ENCODE results near the gene LIPC.

LIPC gene

DNA sequence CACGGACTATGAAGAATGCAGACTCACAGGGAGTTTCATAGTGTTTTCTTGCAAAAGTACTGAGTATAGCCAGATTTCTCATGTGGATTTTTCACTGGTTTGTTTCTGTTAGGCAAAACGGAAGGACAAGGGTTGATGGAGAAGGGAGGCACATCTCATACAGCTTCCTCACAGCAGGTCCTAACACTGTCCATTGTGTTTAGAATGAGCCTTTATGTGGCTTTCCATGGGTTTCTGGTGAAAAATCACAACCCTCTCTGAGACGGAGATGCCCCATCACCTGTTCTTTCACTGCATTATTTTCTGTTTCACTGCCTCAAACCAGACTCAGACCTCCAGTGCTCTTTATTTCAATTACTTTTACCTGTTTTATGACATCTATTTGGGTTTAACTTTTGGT lies 25.0 kb upstream of the LIPC start:
- DNase-seq (ENCODE audit: low read depth in 2 of 2) = no peak

- no peak for DNase-seq (ENCODE audit: low read depth in 2 of 2)
Observed at GRCh38 chr15:58407236-58407775, 24.5 kb upstream of the LIPC start.

- no peak for DNase-seq (ENCODE audit: low read depth in 2 of 2)
Observed at GRCh38 chr15:58407778-58408177, 24.0 kb upstream of the LIPC start.

- DNase-seq (ENCODE audit: low read depth in 2 of 2) = no peak
Observed at GRCh38 chr15:58409861-58410260, 21.9 kb upstream of the LIPC start.

DNA sequence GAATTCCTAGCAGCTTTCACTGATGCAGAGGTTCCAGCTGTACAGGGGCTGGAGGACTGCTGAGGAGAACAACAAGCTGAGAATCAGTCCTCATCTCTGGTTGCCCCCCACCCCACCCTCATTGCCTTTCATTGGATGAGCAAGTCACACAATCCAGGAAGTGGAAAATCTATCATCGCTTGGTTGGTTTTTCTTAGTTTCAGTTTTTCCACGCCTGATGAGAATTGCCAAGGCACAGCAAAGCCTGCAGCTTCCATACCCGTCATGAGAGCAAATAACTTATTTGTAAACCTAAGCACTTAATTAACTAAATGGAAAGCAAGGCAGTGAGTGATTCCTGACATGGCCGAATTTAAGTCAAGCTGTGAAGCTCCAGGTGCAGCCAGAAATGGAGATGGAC lies 21.4 kb upstream of the LIPC start:
- DNase-seq (ENCODE audit: low read depth in 2 of 2) = no peak

- no peak for DNase-seq (ENCODE audit: low read depth in 2 of 2)
Observed at GRCh38 chr15:58413253-58413652, 18.5 kb upstream of the LIPC start.

- no peak for DNase-seq (ENCODE audit: low read depth in 2 of 2)
Observed at GRCh38 chr15:58415636-58416035, 16.2 kb upstream of the LIPC start.

- DNase-seq (ENCODE audit: low read depth in 2 of 2) = no peak
Observed at GRCh38 chr15:58416963-58417362, 14.8 kb upstream of the LIPC start.

- no peak for DNase-seq (ENCODE audit: low read depth in 2 of 2)
Observed at GRCh38 chr15:58418135-58418534, 13.7 kb upstream of the LIPC start.

GRCh38 chr15:58419803-58420524 lies 11.8 kb upstream of the LIPC start:
- DNase-seq (ENCODE audit: low read depth in 2 of 2) = no peak

- no peak for DNase-seq (ENCODE audit: low read depth in 2 of 2)
Observed at GRCh38 chr15:58420579-58421043, 11.2 kb upstream of the LIPC start.

DNA sequence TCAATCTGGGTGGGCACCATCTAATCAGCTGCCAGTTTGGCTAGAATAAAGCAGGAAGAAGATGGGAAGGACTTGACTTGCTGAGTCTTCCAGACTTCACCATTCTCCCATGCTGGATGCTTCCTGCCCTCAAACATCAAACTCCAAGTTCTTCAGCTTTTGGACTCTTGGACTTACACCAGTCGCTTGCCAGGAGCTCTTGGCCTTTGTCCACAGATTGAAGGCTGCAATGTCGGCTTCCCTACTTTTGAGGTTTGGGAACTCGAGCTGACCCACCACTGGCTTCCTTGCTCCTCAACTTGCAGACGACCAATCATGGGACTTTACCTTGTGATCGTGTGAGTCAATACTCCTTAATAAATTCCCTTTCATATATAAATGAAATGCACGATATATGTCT lies 8.6 kb upstream of the LIPC start:
- no peak for DNase-seq (ENCODE audit: low read depth in 2 of 2)

DNA sequence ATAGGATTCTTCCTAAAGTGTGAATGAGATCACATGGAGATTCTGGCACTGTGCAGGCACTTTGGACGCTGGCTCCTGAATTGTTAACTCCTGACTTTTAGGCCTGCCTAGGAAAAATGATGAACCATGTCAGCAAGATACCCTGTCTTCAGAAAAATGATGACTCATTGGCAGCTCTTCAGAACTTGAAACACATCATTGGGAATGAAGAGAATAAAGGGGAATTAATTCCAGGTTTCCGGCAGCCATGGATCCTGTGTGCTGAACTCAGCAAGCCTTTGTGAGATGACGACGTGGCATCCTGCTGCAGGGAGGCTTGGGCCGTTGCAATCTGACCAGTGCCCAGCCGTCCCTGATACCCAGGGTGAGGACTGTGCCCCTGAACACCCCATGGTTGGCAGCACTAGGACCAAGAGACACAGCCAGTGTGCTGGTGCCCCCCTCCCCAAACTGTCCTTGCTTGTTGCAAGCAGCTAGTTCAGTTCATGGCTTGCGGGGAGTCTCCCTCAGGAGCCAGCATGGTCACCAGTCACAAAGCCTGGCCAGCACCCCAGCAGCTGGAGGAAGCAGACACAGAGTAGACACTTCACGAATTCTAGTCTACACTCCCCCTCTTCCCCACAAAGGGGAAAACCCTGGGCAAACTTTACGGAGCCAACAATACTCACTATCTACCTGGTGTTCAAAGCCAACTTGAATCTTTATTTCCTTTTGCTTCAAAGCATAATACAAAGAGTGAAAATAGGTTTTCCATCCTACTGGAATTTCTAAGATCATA lies 7.8 kb upstream of the LIPC start:
- no peak for DNase-seq (ENCODE audit: low read depth in 2 of 2)

GRCh38 chr15:58424722-58425121 lies 7.1 kb upstream of the LIPC start:
- DNase-seq (ENCODE audit: low read depth in 2 of 2) = no peak

DNA sequence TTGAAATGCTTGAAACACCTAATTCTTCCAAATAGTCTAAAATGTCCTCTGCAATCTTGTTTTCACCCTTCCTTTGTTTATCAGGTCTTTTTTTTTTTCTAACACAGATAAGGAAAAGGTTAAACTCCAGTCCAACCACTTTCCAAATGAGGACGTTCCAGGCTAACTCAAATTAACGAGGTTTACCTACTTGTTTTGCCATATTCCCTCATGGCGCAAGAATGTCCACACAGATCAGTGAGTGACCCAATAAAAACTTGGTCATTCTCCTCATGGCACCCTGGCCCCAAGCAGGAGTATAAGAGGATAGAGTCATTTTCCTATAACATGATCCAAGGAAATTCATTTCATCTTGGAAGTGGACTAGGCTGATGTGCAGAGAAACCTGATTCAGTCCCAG lies 6.6 kb upstream of the LIPC start:
- DNase-seq (ENCODE audit: low read depth in 2 of 2) = no peak

DNA sequence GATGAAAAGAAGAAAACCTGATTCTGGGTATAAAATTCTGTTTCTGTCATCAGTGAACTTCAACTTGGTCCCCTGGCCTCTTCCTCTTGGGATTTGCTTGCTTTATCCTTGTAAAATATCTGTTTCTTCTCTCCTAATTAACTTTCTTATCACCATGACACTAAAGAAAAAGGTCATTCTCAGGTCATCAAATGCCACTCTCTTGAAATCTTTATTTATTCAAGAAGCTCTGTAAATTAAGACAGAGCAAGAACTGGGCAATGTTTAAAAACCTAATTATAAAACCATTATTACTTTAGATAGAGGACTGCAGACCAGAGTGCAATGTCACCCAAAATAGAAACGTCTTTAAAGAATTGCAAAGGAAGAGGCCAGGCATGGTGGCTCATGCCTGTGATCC lies 6.0 kb upstream of the LIPC start:
- no peak for DNase-seq (ENCODE audit: low read depth in 2 of 2)

DNA sequence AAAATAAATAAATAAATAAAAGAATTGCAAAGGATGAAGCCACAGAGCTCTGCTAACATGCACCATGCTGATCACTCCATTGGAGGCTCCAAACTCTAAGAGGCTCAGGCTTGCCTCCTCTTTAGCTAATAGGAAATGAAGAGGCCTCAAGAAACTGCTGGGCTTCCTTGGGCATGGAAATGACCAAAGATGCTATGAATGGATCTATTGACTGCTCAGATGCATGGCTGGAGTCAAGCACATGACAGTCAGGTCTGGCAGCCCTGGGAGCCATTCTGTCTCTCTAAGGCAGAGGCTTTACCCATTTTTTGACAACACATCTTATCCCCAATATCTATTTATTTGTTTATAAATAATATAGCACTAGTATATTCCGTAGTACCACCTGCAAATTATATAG lies 5.3 kb upstream of the LIPC start:
- DNase-seq (ENCODE audit: low read depth in 2 of 2) = no peak

DNA sequence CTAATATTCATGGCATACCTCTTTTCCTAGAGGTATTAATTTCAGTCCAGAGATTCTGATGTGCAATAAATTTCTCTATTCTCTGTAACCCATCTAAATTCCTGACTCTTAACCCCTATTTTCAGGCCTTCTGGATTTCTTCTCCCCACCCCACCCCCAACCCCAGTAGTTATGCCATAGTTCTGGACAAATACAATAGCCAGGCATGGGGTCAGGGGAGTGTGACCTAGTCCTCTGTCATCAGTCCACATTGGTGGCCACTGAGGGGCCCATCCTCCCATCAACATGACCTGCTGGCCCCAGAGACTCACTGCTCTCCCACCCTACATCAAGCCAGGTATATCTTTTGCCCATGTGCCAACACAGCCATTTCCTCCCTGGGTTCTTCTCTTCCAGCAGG lies 3.8 kb upstream of the LIPC start:
- DNase-seq (ENCODE audit: low read depth in 2 of 2) = no peak

GRCh38 chr15:58430224-58430787 lies 1.5 kb upstream of the LIPC start:
- no peak for DNase-seq (ENCODE audit: low read depth in 2 of 2)

- DNase-seq (ENCODE audit: low read depth in 2 of 2) = no peak
Observed at GRCh38 chr15:58432401-58432800, 610 bp downstream of the LIPC start.

GRCh38 chr15:58433597-58434333 lies 2.0 kb downstream of the LIPC start:
- no peak for DNase-seq (ENCODE audit: low read depth in 2 of 2)

GRCh38 chr15:58434334-58434875 lies 2.6 kb downstream of the LIPC start:
- DNase-seq (ENCODE audit: low read depth in 2 of 2) = no peak
